ENCODE results near the gene SAMD7. TPM values are rescaled to one million over a fixed set of nuclear protein-coding genes. Genes with fewer than 3 reads are reported as not detected.

Gene SAMD7
- total and polyA plus RNA-seq, 4 experiments from 2014 or later: not detected

DNA sequence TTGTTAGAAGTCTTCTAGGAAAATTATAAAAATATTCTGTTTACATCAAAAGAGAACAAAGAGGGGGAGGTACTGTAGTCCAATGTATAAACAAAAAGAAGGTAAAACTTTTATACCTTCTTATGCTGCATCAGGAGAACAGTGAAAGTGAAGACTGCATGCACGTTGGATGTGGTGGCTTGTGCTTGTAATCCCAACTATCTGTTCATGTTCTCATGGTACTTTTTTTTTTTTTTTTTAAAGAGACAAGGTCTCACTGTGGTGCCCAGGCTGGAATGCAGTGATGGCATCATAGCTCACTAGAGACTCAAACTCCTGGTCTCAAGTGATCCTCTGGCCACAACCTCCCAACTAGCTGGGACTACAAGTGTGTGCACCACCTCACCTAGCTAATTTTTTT lies 59.5 kb downstream of the SAMD7 start:
- peaks cover 53 to 75% (median 63%) of the 10 kb centered on the region in 4 donors for H3K4me1 Mint-ChIP-seq
- intact Hi-C loops (cut with micrococcal nuclease): no loop called here
- DNase-seq: no peak
- peak overlapping the region in 1 of 8 donors; percentile 20 for H3K4me3 Mint-ChIP-seq
- no peaks in the 10 kb centered on the region for H3K9me3 ChIP-seq (ENCODE audit: control insufficient read depth in 1 of 2, low read length in 2 of 2)
- ChIA-PET POLR2A (ENCODE audit: partially characterized antibody) (interaction anchor here (1.0 kb wide), 1 partner anchor 63 kb away, joined by 3 read pairs; no protein-coding TSS in a partner anchor), CTCF (ENCODE audit: partially characterized antibody) (interaction anchor here (0.7 to 1.0 kb wide), 2 partner anchors 12 to 15 kb away, joined by 3 read pairs; no protein-coding TSS in a partner anchor)
- peaks cover 6% of the 10 kb centered on the region for H3K36me3 ChIP-seq (ENCODE audit: insufficient read depth, low read length)
- H3K4me3 ChIP-seq (ENCODE audit: low read length in 2 of 2): no peak overlapping the region
- no peaks in the 10 kb centered on the region for H3K27me3 Mint-ChIP-seq
- no peak overlapping the region for H3K27ac ChIP-seq (ENCODE audit: low read depth, low read length)
- H3K9me3 Mint-ChIP-seq: peaks cover 0 to 3% (median 0%) of the 10 kb centered on the region in 8 donors
- H3K4me1 ChIP-seq (ENCODE audit: insufficient read depth, low read length): peaks cover 55% of the 10 kb centered on the region
- no peaks in the 10 kb centered on the region for H3K27me3 ChIP-seq (ENCODE audit: insufficient read depth, low read length)
- H3K27ac Mint-ChIP-seq: peak overlapping the region in 4 of 7 donors; percentile 29 to 100 (median 43)
- peaks cover 11 to 37% of the 10 kb centered on the region in 2 donors for H3K36me3 Mint-ChIP-seq

DNA sequence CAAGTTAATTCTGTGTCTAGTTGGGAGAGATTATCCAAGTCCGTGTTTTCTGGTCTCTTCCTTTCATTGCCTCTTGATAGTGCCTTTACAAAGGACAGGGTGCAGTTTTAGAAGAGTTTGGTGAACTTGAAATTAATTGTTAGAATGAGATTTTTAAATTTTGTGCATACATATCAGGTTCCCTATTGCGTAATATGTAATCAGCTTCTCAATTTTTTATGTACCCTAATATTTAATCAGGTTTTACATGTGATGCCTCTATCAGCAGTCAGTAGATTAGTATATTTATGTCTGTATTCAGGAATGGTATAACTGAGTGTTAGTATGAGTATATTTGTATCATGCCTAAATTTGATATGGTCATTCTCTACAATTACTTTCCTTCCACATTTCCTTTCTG lies 60.1 kb downstream of the SAMD7 start:
- no peak overlapping the region for H3K4me3 ChIP-seq (ENCODE audit: low read length in 2 of 2)
- H3K27ac ChIP-seq (ENCODE audit: low read depth, low read length): no peak overlapping the region
- H3K9me3 ChIP-seq (ENCODE audit: control insufficient read depth in 1 of 2, low read length in 2 of 2): no peaks in the 10 kb centered on the region
- H3K9me3 Mint-ChIP-seq: peaks cover 0 to 1% (median 0%) of the 10 kb centered on the region in 8 donors
- ChIA-PET CTCF (ENCODE audit: partially characterized antibody) (interaction anchor here (1.0 kb wide), 1 partner anchor 15 kb away, joined by 3 read pairs; no protein-coding TSS in a partner anchor), POLR2A (ENCODE audit: partially characterized antibody) (interaction anchor here (0.6 kb wide), 1 partner anchor 91 kb away, joined by 3 read pairs; no protein-coding TSS in a partner anchor)
- H3K27ac Mint-ChIP-seq: peak overlapping the region in 5 of 7 donors; percentile 23 to 100 (median 66)
- H3K4me3 Mint-ChIP-seq: peak overlapping the region in 1 of 8 donors; percentile 61
- no peaks in the 10 kb centered on the region for H3K27me3 Mint-ChIP-seq
- peaks cover 11 to 40% of the 10 kb centered on the region in 2 donors for H3K36me3 Mint-ChIP-seq
- H3K4me1 ChIP-seq (ENCODE audit: insufficient read depth, low read length): peaks cover 50% of the 10 kb centered on the region
- peaks cover 8% of the 10 kb centered on the region for H3K36me3 ChIP-seq (ENCODE audit: insufficient read depth, low read length)
- H3K27me3 ChIP-seq (ENCODE audit: insufficient read depth, low read length): no peaks in the 10 kb centered on the region
- intact Hi-C loops (cut with micrococcal nuclease): no loop called here
- peaks cover 49 to 68% (median 59%) of the 10 kb centered on the region in 4 donors for H3K4me1 Mint-ChIP-seq
- DNase-seq: no peak

DNA sequence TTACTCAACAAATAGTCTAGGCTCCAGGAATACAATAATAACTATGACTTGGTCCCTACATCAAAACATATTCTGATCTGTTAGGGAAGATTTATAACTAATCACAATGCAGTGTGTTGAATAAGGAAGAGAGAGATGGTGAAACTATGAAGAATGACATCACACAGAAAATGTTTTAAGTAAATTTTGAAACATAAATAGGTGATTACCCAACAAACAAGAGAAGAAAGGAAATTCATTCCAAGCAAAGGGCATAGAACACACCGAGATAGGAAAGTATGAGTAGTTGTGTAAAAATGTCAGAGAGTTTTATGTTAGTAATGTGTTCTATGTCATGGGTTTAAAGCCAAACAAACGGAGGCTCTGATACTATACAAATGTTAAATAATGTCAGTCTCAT lies 68.7 kb downstream of the SAMD7 start:
- Mint-ChIP-seq H3K4me1 (peaks cover 0 to 5% (median 5%) of the 10 kb centered on the region in 4 donors), H3K27ac (peak overlapping the region in 2 of 7 donors; percentile 10 to 75), H3K36me3 (peaks cover 56 to 72% of the 10 kb centered on the region in 2 donors), H3K9me3 (no peaks in the 10 kb centered on the region), H3K27me3 (no peaks in the 10 kb centered on the region), H3K4me3 (no peak overlapping the region)
- H3K27ac ChIP-seq (ENCODE audit: low read depth, low read length): no peak overlapping the region
- ChIA-PET POLR2A (ENCODE audit: partially characterized antibody) (interaction anchor here (4.3 kb wide), 1 partner anchor 13 kb away, joined by 30 read pairs; the partner anchor contains the start of gene SEC62), CTCF (ENCODE audit: partially characterized antibody) (no interaction called here)
- no peaks in the 10 kb centered on the region for H3K4me1 ChIP-seq (ENCODE audit: insufficient read depth, low read length)
- H3K36me3 ChIP-seq (ENCODE audit: insufficient read depth, low read length): peaks cover 68% of the 10 kb centered on the region
- DNase-seq: no peak
- no peak overlapping the region for H3K4me3 ChIP-seq (ENCODE audit: low read length in 2 of 2)
- H3K9me3 ChIP-seq (ENCODE audit: control insufficient read depth in 1 of 2, low read length in 2 of 2): no peaks in the 10 kb centered on the region
- intact Hi-C loops (cut with micrococcal nuclease): no loop called here
- H3K27me3 ChIP-seq (ENCODE audit: insufficient read depth, low read length): no peaks in the 10 kb centered on the region

DNA sequence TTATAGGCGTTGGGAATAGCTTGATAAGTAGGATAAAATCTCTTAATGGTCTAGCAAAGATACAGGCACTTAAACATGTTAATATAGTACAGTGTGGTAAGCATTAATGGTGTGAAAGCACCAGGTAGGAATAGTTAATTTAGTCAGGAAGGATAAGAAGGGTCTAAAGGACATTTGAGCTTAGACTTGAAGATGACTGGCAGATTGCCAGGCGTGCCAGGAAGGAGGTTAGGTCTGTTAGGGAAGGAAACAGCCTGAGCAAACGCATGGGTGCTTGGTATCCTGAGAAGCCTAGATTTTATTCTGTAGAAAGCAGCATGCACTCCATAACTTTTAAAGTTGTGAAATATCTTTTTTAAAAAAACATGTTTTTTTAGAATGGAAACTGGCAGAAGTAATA lies 72.9 kb downstream of the SAMD7 start:
- H3K27me3 ChIP-seq (ENCODE audit: insufficient read depth, low read length): no peaks in the 10 kb centered on the region
- H3K36me3 ChIP-seq (ENCODE audit: insufficient read depth, low read length): peaks cover 70% of the 10 kb centered on the region
- H3K27ac ChIP-seq (ENCODE audit: low read depth, low read length): no peak overlapping the region
- CTCF ChIA-PET (ENCODE audit: partially characterized antibody): no interaction called here
- POLR2A ChIA-PET (ENCODE audit: partially characterized antibody): interaction anchor here (1.0 to 1.5 kb wide), 3 partner anchors 17 to 221 kb away, joined by 3 to 5 read pairs (median 4); no protein-coding TSS in a partner anchor
- no peak overlapping the region for H3K4me3 ChIP-seq (ENCODE audit: low read length in 2 of 2)
- H3K9me3 Mint-ChIP-seq: no peaks in the 10 kb centered on the region
- H3K4me1 ChIP-seq (ENCODE audit: insufficient read depth, low read length): no peaks in the 10 kb centered on the region
- peaks cover 0 to 5% (median 3%) of the 10 kb centered on the region in 4 donors for H3K4me1 Mint-ChIP-seq
- peaks cover 58 to 81% of the 10 kb centered on the region in 2 donors for H3K36me3 Mint-ChIP-seq
- no peaks in the 10 kb centered on the region for H3K27me3 Mint-ChIP-seq
- H3K4me3 Mint-ChIP-seq: no peak overlapping the region
- DNase-seq: no peak
- H3K27ac Mint-ChIP-seq: peak overlapping the region in 2 of 7 donors; percentile 13 to 62
- H3K9me3 ChIP-seq (ENCODE audit: control insufficient read depth in 1 of 2, low read length in 2 of 2): no peaks in the 10 kb centered on the region
- intact Hi-C loops (cut with micrococcal nuclease): no loop called here

Other genes starting within 250 kb of the SAMD7 start
- gene MECOM, start 247.9 kb upstream of the SAMD7 start, total RNA-seq: not detected
- under 1 TPM in 1 of 2 donors, not detected in 1; 0.80 TPM for gene MECOM, start 247.9 kb upstream of the SAMD7 start, polyA plus RNA-seq
- 10 to 100 TPM; 15.6 to 15.7 TPM for gene TERC, start 146.5 kb upstream of the SAMD7 start, total RNA-seq
- under 1 TPM in 1 of 2 donors, not detected in 1; 0.53 TPM for gene TERC, start 146.5 kb upstream of the SAMD7 start, polyA plus RNA-seq
- under 1 TPM in 1 of 2 experiments, not detected in 1; 0.17 TPM for gene ACTRT3, start 142.0 kb upstream of the SAMD7 start, total RNA-seq
- gene ACTRT3, start 142.0 kb upstream of the SAMD7 start, polyA plus RNA-seq: under 1 TPM in 1 of 2 donors, not detected in 1; 0.09 TPM
- 10 to 100 TPM; 21.1 to 23.0 TPM for gene MYNN, start 138.2 kb upstream of the SAMD7 start, total RNA-seq
- gene MYNN, start 138.2 kb upstream of the SAMD7 start, polyA plus RNA-seq: 10 to 100 TPM; 11.6 to 15.9 TPM
- gene LRRIQ4, start 98.7 kb upstream of the SAMD7 start, total RNA-seq: not detected
- not detected for gene LRRIQ4, start 98.7 kb upstream of the SAMD7 start, polyA plus RNA-seq
- gene LRRC34, start 98.7 kb upstream of the SAMD7 start, total RNA-seq: under 1 TPM; 0.33 to 0.47 TPM
- under 1 TPM; 0.38 to 0.98 TPM for gene LRRC34, start 98.7 kb upstream of the SAMD7 start, polyA plus RNA-seq
- gene LRRC31, start 41.6 kb upstream of the SAMD7 start, total RNA-seq: not detected
- not detected for gene LRRC31, start 41.6 kb upstream of the SAMD7 start, polyA plus RNA-seq
- 100 to 1,000 TPM; 127 to 136 TPM for gene SEC62, start 55.2 kb downstream of the SAMD7 start, total RNA-seq
- gene SEC62, start 55.2 kb downstream of the SAMD7 start, polyA plus RNA-seq: 100 to 1,000 TPM; 153 to 180 TPM
- gene GPR160, start 126.4 kb downstream of the SAMD7 start, total RNA-seq: 10 to 100 TPM; 13.1 to 14.9 TPM
- 10 to 100 TPM in 1 of 2 donors, 1 to 10 TPM in 1; 8.1 to 11.7 TPM for gene GPR160, start 126.4 kb downstream of the SAMD7 start, polyA plus RNA-seq

Measured in CD4-positive, alpha-beta memory T cell (primary cell).